Measurements from ENCODE around the gene NCOA5.

DNA sequence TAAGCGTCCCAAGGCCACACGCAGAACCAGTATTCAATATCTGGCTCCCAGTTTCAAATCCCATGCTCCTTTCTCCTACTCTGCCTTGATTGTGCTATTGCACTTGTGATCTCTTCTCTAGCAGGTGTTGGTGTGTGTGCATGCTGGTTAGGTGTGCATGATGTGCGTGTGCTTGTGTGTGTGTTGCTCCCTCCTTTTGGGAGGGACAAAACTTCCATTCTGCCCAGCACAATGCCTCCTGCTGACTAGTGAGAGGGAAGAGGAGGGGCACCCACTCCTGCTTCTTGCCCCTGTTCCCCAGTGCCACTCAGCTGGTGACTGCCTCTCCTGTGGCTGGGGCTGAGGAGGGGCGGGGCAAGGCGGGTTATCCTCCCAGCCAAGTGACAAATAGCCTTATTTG is 48.1 kb upstream of the NCOA5 start:
- TF ChIP-seq, protein P1, sequence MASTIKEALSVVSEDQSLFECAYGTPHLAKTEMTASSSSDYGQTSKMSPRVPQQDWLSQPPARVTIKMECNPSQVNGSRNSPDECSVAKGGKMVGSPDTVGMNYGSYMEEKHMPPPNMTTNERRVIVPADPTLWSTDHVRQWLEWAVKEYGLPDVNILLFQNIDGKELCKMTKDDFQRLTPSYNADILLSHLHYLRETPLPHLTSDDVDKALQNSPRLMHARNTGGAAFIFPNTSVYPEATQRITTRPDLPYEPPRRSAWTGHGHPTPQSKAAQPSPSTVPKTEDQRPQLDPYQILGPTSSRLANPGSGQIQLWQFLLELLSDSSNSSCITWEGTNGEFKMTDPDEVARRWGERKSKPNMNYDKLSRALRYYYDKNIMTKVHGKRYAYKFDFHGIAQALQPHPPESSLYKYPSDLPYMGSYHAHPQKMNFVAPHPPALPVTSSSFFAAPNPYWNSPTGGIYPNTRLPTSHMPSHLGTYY (CRISPR knock-in tag; IDR thresholded peaks at IDR 0.05): no peak
- TF ChIP-seq CTCF (IDR thresholded peaks at IDR 0.05) (no peak), NR1H2 (CRISPR knock-in tag; IDR thresholded peaks at IDR 0.05) (no peak), ELF4 (CRISPR knock-in tag; IDR thresholded peaks at IDR 0.05; ENCODE audit: low read depth) (no peak), IRF1 (CRISPR knock-in tag; IDR thresholded peaks at IDR 0.05) (no peak), NR3C1 (CRISPR knock-in tag; conservative IDR thresholded peaks at IDR 0.05; ENCODE audit: low read depth) (no peak)
